ENCODE results near the gene SLC8A2.

Gene SLC8A2

GRCh38 chr19:47505506-47505905, 33.8 kb upstream of the SLC8A2 start:
- in situ Hi-C loops (cut with MboI; ENCODE audit: low sequenced_read_pairs) = no loop called here

GRCh38 chr19:47503826-47504150, 32.1 kb upstream of the SLC8A2 start:
- in situ Hi-C loops (cut with MboI; ENCODE audit: low sequenced_read_pairs) = no loop called here

- in situ Hi-C loops (cut with MboI; ENCODE audit: low sequenced_read_pairs) = no loop called here
Measured at GRCh38 chr19:47503130-47503825, 31.6 kb upstream of the SLC8A2 start.

- in situ Hi-C loops (cut with MboI; ENCODE audit: low sequenced_read_pairs) = no loop called here
Measured at GRCh38 chr19:47499863-47500830, 28.5 kb upstream of the SLC8A2 start.

GRCh38 chr19:47499371-47499770, 27.7 kb upstream of the SLC8A2 start:
- in situ Hi-C loops (cut with MboI; ENCODE audit: low sequenced_read_pairs) = no loop called here

GRCh38 chr19:47498561-47498960, 26.9 kb upstream of the SLC8A2 start:
- in situ Hi-C loops (cut with MboI; ENCODE audit: low sequenced_read_pairs) = no loop called here

GRCh38 chr19:47497821-47498520, 26.3 kb upstream of the SLC8A2 start:
- in situ Hi-C loops (cut with MboI; ENCODE audit: low sequenced_read_pairs) = no loop called here

- in situ Hi-C loops (cut with MboI; ENCODE audit: low sequenced_read_pairs) = no loop called here
Measured at GRCh38 chr19:47497050-47497766, 25.5 kb upstream of the SLC8A2 start.

- in situ Hi-C loops (cut with MboI; ENCODE audit: low sequenced_read_pairs) = no loop called here
Measured at GRCh38 chr19:47495478-47496372, 24.0 kb upstream of the SLC8A2 start.

GRCh38 chr19:47494729-47495128, 23.0 kb upstream of the SLC8A2 start:
- in situ Hi-C loops (cut with MboI; ENCODE audit: low sequenced_read_pairs) = no loop called here

- in situ Hi-C loops (cut with MboI; ENCODE audit: low sequenced_read_pairs) = no loop called here
Measured at GRCh38 chr19:47494211-47494547, 22.5 kb upstream of the SLC8A2 start.

GRCh38 chr19:47493378-47494210, 21.9 kb upstream of the SLC8A2 start:
- in situ Hi-C loops (cut with MboI; ENCODE audit: low sequenced_read_pairs) = no loop called here

- in situ Hi-C loops (cut with MboI; ENCODE audit: low sequenced_read_pairs) = no loop called here
Measured at GRCh38 chr19:47492571-47493377, 21.1 kb upstream of the SLC8A2 start.

- in situ Hi-C loops (cut with MboI; ENCODE audit: low sequenced_read_pairs) = no loop called here
Measured at GRCh38 chr19:47492137-47492533, 20.4 kb upstream of the SLC8A2 start.

- in situ Hi-C loops (cut with MboI; ENCODE audit: low sequenced_read_pairs) = no loop called here
Measured at GRCh38 chr19:47491358-47492136, 19.9 kb upstream of the SLC8A2 start.

GRCh38 chr19:47490847-47491246, 19.2 kb upstream of the SLC8A2 start:
- in situ Hi-C loops (cut with MboI; ENCODE audit: low sequenced_read_pairs) = no loop called here

- in situ Hi-C loops (cut with MboI; ENCODE audit: low sequenced_read_pairs) = no loop called here
Measured at GRCh38 chr19:47490031-47490430, 18.3 kb upstream of the SLC8A2 start.
